Astrocyte of the spinal cord (primary cell): ENCODE data around the gene ZFP92.
A peak's percentile ranks its signal among the peaks of the same experiment; 100 is the strongest.
"Not testable (repeated sequence)": the region's sequence is repeated elsewhere in the genome, so short reads cannot be mapped to it uniquely, and the experiment has no call there.

ENCODE experiments used
- DNase-seq: peaks from one replicate; pipeline ENCODE4 v3.0.0; 2011; ENCODE audit warnings: low read depth, low spot score
- H3K4me3 ChIP-seq: 2 replicates; pipeline ENCODE4 v1.5.1; 2011; ENCODE audit warnings: low read depth, mild to moderate bottlenecking, low read length, moderate library complexity
- in situ Hi-C: cut with HindIII; loops from 2 replicates; pipeline ENCODE4 v1.10.0; 2017; ENCODE audit warnings: low sequenced_read_pairs
- TF ChIP-seq, protein P1 (sequence below): IDR thresholded peaks from 2 replicates; pipeline ENCODE4 v1.5.1; 2012; ENCODE audit warnings: low read depth, mild to moderate bottlenecking, low read length, inconsistent platforms

ZFP92 gene

GRCh38 chrX:153398275-153398960, 12.9 kb upstream of the ZFP92 start:
- H3K4me3 ChIP-seq, result no peak overlapping the region
- in situ Hi-C loops, result no loop called here
- no peak for DNase-seq
- TF ChIP-seq, protein P1, sequence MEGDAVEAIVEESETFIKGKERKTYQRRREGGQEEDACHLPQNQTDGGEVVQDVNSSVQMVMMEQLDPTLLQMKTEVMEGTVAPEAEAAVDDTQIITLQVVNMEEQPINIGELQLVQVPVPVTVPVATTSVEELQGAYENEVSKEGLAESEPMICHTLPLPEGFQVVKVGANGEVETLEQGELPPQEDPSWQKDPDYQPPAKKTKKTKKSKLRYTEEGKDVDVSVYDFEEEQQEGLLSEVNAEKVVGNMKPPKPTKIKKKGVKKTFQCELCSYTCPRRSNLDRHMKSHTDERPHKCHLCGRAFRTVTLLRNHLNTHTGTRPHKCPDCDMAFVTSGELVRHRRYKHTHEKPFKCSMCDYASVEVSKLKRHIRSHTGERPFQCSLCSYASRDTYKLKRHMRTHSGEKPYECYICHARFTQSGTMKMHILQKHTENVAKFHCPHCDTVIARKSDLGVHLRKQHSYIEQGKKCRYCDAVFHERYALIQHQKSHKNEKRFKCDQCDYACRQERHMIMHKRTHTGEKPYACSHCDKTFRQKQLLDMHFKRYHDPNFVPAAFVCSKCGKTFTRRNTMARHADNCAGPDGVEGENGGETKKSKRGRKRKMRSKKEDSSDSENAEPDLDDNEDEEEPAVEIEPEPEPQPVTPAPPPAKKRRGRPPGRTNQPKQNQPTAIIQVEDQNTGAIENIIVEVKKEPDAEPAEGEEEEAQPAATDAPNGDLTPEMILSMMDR, result no peak

DNA sequence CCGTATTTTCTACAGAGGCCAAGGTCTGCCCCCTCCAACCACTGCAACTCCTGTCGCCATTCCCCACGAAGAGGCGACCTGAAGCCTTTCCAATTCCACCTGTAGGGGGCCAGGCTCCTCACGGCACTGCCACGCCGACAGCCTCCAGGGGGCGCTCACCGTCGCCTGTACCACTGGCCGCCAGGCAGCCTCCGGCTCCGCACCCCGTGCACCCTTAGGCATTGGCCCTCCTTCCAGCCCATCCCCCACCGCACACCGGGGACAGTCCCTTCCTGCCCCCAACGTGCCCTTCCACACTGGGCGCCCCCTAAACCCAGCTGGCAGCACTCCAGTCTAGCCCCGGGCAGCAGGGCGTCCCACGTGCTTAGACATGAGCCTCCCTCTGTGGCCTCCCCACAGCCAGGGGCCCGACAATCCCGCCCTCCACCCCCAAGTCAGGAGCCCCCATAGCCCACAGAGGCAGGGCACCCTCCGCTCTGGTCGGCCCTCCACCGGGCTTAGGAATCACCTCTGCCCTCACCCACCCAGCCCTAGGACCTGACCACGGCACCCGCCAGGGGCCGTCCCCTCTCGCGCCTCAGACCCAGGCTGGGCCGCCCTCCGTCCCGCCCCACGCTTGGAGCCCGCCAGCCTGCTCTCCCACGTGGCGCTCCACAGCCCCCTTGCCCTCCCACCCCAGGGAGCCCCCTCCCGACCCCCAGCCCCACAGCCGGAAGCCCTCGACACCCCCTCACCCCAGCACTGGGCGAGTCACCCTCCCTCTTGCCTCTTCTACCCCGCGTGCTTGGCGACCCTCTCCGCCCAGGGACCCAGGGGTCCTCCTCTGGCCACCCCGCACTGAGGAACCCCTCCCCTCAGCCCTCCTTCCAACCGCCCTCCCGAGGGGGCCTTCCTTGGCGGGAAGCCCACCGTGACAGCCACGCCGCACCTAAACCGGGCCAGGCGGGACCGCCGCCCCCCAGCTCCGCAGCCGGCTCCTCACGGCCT, 10.8 kb upstream of the ZFP92 start:
- TF ChIP-seq, protein P1, result peak; percentile 58
- DNase-seq, result no peak
- H3K4me3 ChIP-seq, result no peak overlapping the region
- in situ Hi-C loops, result no loop called here

DNA sequence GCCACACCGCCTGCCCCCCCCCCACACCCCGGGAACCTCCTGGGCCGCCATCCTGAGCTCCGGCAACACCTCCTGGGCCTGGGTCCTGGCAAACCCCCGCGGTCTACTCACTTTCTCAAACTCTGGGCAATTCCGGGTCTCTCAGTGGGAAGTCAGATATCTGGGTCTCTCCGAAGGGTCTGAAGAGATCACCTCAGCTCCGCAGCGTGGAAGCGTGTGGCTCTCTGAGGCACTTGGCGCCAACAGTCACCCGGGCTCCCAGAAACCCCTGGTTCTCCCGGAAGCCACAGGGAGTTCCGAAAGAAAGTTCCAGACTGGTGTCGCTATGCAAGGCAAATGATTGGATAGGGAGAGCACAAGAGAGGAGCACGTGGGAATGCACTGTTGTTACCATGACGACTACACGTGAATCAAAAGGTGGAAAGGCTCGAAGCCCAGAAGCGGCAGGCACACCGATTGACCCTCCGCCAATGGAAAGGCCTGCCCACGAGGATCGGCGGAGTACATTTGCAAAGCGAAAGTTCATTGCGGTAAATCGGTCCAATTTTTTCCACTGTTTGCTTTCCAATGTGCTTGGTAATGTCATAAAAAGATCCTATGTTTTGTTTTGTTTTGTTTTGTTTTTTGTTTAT, 10.0 kb upstream of the ZFP92 start, which contains the start of gene PNMA6E:
PNMA6E (minus strand) TSS at position 218 of the 632 bp plus-strand sequence. CDS start 2,501 bp downstream, outside the sequence.
- in situ Hi-C loops, result no loop called here
- no peak for DNase-seq
- no peak within 1 kb of the TSS for H3K4me3 ChIP-seq

GRCh38 chrX:153404333-153404732, 6.9 kb upstream of the ZFP92 start:
- H3K4me3 ChIP-seq, in situ Hi-C loops, DNase-seq: not testable (repeated sequence)

More for the DNA sequence above, 10.0 kb upstream of the ZFP92 start, which contains the start of gene PNMA6E:
- TF ChIP-seq, protein P1, result no peak

GRCh38 chrX:153405426-153405825, 5.8 kb upstream of the ZFP92 start:
- TF ChIP-seq, protein P1, result no peak
- H3K4me3 ChIP-seq, result no peak overlapping the region
- in situ Hi-C loops, result no loop called here
- no peak for DNase-seq

DNA sequence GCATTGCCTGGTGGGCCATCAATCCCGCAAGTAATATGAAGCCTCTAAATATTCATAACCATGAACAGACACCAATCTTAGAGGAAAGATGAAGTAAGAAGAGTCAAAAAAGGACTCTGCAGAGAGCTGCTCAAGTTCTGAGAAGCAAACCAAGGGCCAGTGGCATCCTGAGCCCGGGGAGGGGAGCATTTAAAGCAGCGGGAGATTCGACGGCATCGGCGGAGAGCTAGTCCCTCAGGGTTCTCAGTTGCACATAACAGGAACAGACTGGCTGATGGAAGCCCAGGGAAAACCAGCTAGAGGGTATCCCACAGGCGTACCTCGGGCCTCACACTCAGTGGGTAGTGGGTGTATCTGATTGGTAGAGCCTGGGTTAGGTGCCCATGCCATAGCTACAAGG, 5.3 kb upstream of the ZFP92 start:
- TF ChIP-seq, protein P1, result no peak
- in situ Hi-C loops, result no loop called here
- H3K4me3 ChIP-seq, result no peak overlapping the region
- no peak for DNase-seq
